Stimulated activated CD4-positive, alpha-beta T cell treated with anti-CD3 and anti-CD28 coated beads, Interleukin-4, amount 100 ng/mL, for 1 hour (primary cell): ENCODE measurements around the gene DTNB.

Experiments
- DNase-seq: peaks from one replicate; pipeline ENCODE4 v3.0.0-alpha.2; 2020

DTNB gene

DNA sequence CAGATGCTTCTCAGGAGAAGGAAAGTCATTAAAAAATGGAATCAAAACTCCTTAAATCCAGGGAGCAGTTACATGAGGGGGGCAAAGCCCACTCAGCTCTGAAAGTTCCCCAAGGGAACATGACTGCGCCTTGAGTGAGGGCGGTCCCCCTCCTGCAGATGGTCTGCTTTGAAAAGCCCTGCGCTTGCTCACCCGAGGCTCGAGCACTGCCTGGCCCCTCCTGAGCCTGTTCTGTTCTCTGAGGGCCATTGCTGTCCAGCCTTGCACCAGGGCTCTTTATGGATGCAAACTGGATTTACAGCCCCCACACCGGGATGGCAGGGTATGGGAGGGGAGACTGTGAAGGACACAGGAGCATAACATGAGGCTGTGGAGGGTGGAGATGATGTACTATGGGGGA, 293.8 kb downstream of the DTNB start:
- no peak for DNase-seq

DNA sequence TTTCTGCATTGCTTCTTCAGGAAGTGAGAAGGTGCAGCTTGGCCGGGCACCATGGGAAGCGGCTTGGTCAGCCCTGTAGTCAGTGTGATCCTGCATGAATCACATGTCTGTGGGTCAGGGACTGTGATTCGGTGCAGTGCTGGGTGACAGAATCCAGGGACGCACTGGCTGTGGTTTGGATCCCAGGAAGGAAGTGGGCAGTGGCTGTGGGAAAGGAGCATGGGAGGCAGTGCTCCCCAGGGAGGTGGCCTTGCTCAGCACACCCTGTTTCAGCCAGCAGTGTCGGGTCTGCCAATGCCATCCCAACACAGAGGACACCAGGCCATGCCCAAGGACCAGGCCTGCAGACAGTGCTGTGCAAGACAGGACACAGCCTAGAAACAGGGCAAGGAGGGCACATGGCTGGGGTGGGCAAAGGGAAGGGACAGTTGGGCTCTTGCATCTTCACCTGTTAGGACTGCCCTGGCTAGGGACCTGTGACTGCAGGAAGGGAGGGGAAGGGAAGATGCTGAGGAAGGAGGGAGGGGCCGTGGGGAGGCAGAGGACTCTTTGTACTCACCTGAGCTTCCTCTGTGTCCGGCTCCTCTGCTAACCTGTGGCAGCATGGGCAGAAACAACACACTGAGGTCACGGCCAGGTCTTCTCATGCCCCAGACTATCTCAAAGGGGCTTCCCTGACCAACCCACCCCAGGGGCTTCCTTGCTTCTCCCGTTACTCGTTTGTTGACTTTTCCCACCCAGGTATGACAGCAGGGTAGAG, 294.5 kb downstream of the DTNB start:
- no peak for DNase-seq

- no peak for DNase-seq
Observed at GRCh38 chr2:25377822-25378421, 295.5 kb downstream of the DTNB start.

GRCh38 chr2:25376750-25377621, 296.4 kb downstream of the DTNB start:
- peak; percentile 91 for DNase-seq

DNA sequence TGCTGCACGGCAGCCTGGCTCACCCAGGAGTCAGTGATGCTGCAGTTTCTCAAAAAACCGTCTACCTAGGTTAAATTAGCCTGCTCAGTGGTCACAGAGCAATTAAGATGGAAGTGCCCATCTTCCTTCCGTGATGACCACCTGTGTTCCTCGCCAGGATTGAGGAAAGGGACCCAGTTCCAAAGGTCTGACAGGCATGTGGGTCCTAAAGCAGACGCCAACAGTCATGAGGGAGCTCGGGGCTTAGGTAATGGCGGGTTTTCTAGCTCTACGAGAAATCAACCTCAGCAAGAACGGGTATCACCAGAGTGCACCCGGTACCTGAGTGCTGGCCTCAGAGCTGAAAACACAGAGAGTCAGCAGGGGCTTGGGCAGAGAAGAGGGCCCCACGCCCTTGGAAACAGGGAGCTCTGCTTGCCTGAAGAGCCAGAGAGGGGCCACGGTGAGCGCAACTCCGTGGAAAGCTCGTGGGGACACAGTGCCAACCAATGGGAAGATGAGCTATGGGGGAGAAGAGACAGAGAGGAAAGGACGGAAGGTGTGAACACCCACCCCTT, 297.3 kb downstream of the DTNB start:
- DNase-seq, result no peak

GRCh38 chr2:25375371-25375988, 297.9 kb downstream of the DTNB start:
- no peak for DNase-seq

GRCh38 chr2:25374827-25375226, 298.6 kb downstream of the DTNB start:
- no peak for DNase-seq

- no peak for DNase-seq
Observed at GRCh38 chr2:25374411-25374810, 299.0 kb downstream of the DTNB start.

DNA sequence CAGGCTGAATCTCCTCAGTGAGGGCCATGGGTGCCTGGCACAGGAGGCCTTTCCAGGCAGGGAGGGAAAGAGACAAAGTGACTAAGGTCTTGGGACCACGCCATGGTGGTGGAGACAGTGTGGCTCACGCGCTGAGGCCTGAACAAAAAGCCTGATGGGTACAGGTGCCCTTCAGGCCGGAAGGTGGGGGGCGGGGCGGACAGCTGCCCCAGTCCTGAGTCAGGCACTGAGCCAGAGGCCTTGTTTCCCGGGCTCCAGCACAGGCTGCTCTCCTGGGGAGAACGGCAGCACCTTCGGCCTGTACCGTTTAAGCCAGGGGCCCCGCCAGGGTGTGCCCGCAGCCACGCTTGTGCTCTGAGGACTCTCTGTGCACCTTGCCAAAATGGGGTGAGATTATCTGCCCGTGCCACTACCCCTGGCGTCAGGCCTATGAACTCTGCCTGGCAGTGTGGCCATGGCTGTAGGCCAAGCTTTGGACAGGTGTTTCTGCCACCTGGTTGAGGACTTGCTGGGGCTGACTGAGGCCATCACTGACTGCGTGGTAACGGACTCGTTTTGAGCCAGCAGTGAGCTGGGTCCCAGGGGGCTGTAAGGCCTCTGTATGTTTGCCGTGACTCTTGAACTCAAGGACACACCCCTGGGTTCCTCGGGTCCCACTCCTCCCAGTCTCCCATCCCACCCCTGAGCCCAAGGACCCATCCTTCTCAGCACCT, 300.0 kb downstream of the DTNB start:
- DNase-seq, result no peak

- no peak for DNase-seq
Observed at GRCh38 chr2:25372405-25373268, 300.7 kb downstream of the DTNB start.

DNA sequence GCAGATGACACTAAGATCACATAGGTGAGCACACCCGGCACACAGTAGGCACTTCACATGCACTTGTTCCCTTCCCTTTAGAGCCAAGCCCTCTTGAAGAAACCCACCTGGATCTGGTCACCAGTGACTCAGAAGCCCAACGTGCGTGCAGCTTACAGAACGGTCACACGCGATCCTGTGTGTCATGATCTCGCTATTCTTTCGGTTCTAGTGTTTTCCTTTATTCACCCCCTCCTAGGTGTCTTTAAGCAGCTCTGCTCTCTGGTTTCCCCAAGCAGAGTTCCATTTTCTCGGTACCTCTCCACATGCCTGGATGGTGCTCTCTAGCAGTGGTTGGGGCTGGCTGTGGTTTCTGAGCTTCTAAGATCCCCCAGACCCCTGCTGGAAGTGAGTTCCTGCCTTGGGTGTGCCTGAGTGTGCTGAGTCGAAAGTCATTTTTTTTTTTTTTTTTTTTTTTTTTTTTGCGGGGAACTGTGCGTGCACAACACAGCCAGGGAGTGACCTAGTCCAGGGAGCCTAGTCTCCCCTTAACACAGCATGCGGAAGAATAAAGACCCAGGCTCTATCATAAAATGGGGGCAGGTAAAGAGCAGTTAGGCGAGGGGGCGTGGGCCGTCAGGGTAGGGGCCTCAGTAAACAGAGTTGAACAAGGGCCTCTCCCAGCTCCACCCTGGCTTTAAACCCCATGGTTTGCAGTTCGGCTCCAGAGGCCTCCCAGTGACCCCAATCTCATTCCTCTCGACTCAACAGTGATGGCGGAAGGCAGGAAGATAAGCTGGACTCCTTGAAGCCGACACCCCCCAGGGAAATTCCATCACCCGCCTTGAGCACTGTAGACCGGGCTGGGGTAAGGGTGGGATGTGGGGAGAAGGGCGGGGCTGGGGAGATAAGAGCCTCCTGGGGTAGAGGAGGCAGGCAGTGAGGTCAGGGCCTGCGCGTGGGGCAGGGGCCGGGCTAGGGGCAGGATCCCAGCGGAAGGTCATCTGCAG, 301.8 kb downstream of the DTNB start:
- DNase-seq, result no peak

- no peak for DNase-seq
Observed at GRCh38 chr2:25369876-25370275, 303.5 kb downstream of the DTNB start.

DNA sequence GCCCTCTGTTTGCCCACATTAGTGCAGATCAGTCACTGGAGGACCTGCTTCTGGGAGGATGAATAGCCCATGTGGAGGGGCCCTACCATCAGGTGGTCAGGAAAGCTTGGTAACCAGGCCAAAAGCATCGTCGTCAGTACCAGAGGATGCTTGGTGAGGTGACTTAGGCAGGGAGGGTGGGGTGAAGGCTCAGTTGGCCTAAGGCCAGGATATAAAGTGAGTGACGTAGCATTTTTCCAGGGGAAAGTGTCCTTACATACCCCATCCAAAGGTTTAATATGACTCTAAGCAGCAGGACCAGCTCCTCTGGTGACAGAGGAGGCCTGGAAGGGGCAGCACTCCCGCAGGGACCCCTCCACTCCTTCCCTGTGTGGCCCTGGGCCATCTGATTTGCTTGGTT, 303.9 kb downstream of the DTNB start:
- no peak for DNase-seq

- DNase-seq, result no peak
Observed at GRCh38 chr2:25368660-25369059, 304.7 kb downstream of the DTNB start.

DNA sequence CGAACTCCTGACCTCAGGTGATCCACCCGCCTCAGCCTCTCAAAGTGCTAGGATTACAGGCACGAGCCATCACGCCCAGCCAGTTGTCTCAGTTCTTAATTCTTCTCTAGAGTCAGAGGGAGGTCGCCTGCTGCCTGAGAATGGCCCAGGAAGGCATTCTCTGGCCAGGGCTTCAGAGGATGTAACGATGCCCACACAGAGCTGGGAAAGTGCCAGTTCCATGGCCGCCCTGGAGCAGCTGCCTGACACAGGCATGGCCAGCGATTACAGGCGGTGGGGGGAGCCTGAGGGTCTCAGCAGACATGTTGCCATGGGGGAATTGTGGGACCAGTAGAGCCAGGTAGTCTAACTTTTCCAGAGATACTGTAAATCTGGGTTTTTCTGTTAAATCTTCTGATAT, 306.1 kb downstream of the DTNB start:
- no peak for DNase-seq

DNA sequence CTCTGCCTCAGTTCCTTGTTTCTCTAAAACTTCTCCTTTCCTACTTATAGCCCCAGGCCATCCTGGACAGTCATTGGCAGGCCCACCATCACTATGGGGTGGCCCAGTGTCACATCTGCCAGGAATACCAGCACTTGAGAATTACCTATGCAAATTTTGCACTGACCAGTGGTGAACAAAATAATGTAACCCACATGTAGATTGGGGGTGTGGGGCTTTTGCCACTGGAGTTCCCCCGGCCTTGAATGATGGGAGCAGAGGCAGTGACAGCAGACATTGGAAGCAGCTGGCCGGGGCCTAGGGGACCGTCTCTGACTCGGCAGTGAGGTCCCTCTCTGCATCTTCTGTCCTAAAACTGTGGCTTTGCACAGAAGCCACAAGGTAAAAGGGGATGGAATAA, 306.7 kb downstream of the DTNB start:
- no peak for DNase-seq

GRCh38 chr2:25365241-25365640, 308.1 kb downstream of the DTNB start:
- no peak for DNase-seq

DNA sequence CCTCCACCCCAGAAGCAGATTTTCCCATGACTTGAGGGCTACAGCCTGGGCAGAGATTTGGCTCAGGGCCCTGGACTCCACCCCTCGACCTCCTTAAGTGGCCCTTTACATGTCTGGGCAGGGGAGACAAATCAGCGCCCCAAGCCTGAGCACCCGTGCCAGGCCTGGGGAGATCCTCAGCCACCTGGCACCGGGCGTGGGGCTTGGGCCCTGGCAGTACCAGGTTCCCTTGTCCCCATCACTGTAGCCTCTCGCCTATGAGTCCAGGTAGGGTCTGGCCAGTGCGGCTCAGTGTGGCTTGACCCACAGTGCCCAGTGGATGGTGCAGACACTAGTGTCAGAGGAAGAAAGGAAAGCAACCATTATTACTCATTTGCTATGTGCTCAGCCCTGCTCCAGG, 309.6 kb downstream of the DTNB start:
- no peak for DNase-seq

- DNase-seq, result peak; percentile 57
Observed at GRCh38 chr2:25362434-25363145, 310.8 kb downstream of the DTNB start.
